HepG2 (cell line): Measurements from ENCODE around the gene STX1B. TPM values are rescaled to one million over a fixed set of nuclear protein-coding genes. Genes with fewer than 3 reads are reported as not detected.

Experiments used
- BRCA1 ChIP-seq: sonication (generic); formaldehyde crosslinking; IDR thresholded peaks from 2 replicates; pipeline ENCODE4 v1.4.0; 2020; ENCODE audit warnings: missing genetic modification reagents
- FOXP1 ChIP-seq, 2 experiments: fragments of 450-650 bp in 1 of 2; IDR thresholded peaks; 2 replicates each; pipeline ENCODE4 v1.6.1; 2017 to 2018; ENCODE audit warnings: antibody characterized with exemption in 1 of 2
- ISL2 ChIP-seq: sonication (generic); formaldehyde crosslinking; IDR thresholded peaks from 2 replicates; pipeline ENCODE4 v1.5.0; 2020; ENCODE audit warnings: missing genetic modification reagents
- MAFG ChIP-seq: sonication (generic); formaldehyde crosslinking; IDR thresholded peaks from 2 replicates; pipeline ENCODE4 v1.5.1; 2020; ENCODE audit warnings: mild to moderate bottlenecking, missing genetic modification reagents
- RAD21 ChIP-seq: fragments of 450-650 bp; formaldehyde crosslinking; IDR thresholded peaks from 2 replicates; pipeline ENCODE4 v1.5.0; 2020; ENCODE audit warnings: mild to moderate bottlenecking
- RFX5 ChIP-seq: IDR thresholded peaks from 2 replicates; pipeline ENCODE4 v1.6.1; 2011; ENCODE audit warnings: low read depth, low read length, improper control_type of control experiment
- SCMH1 ChIP-seq: sonication (generic); formaldehyde crosslinking; IDR thresholded peaks from 2 replicates; pipeline ENCODE4 v1.9.0; 2021; ENCODE audit warnings: missing genetic modification reagents, mild to moderate bottlenecking, borderline replicate concordance
- SMAD3 ChIP-seq: sonication (generic); formaldehyde crosslinking; IDR thresholded peaks from 2 replicates; pipeline ENCODE4 v1.4.0; 2020; ENCODE audit warnings: missing genetic modification reagents
- THYN1 ChIP-seq: sonication (generic); formaldehyde crosslinking; IDR thresholded peaks from 2 replicates; pipeline ENCODE4 v1.8.1; 2023; ENCODE audit warnings: low read depth, mild to moderate bottlenecking, moderate library complexity, missing genetic modification reagents, borderline replicate concordance
- ZBTB1 ChIP-seq: sonication (generic); formaldehyde crosslinking; IDR thresholded peaks from 2 replicates; pipeline ENCODE4 v1.4.0; 2020; ENCODE audit warnings: missing genetic modification reagents, borderline replicate concordance
- ZSCAN31 ChIP-seq: sonication (generic); formaldehyde crosslinking; IDR thresholded peaks from 2 replicates; pipeline ENCODE4 v1.5.0; 2020; ENCODE audit warnings: low read depth, mild to moderate bottlenecking, missing genetic modification reagents
- polyA plus RNA-seq, 8 experiments: library from polyadenylated mRNA; depleted of rRNA in 3 of 8; stranded (reverse) in 7 of 8; unstranded in 1 of 8; fragments of >200 nt; fragmentation: Illumina TruSeq in 4 of 8; extraction: Trizol in 4 of 8; gene quantifications; 2 replicates each; pipeline versions ENCODE4 v1.2.1 to v1.2.3, GENCODE V29; 2011 to 2016; ENCODE audit warnings: low read depth in 4 of 8, missing spikeins in 1 of 8, mixed read lengths in 1 of 8; ENCODE audit not compliant: insufficient read depth in 1 of 8
- total RNA-seq, 5 experiments: library from RNA; depleted of rRNA; stranded (reverse); fragments of >200 nt; fragmentation: Illumina TruSeq; extraction: Trizol; gene quantifications; 2 replicates each; pipeline ENCODE4 v1.2.3, GENCODE V29; 2016; ENCODE audit warnings: low read depth in 1 of 5
- TF ChIP-seq, protein P1 (sequence below): sonication (generic); formaldehyde crosslinking; IDR thresholded peaks from 2 replicates; pipeline ENCODE4 v1.9.0; 2022; ENCODE audit warnings: missing genetic modification reagents, mild to moderate bottlenecking, borderline replicate concordance

Gene STX1B
- total and polyA plus RNA-seq, 2 of the 13 experiments (the other 11 are each of a cell fraction or from before 2014, with no cell fraction given): 2.1 to 3.0 TPM

DNA sequence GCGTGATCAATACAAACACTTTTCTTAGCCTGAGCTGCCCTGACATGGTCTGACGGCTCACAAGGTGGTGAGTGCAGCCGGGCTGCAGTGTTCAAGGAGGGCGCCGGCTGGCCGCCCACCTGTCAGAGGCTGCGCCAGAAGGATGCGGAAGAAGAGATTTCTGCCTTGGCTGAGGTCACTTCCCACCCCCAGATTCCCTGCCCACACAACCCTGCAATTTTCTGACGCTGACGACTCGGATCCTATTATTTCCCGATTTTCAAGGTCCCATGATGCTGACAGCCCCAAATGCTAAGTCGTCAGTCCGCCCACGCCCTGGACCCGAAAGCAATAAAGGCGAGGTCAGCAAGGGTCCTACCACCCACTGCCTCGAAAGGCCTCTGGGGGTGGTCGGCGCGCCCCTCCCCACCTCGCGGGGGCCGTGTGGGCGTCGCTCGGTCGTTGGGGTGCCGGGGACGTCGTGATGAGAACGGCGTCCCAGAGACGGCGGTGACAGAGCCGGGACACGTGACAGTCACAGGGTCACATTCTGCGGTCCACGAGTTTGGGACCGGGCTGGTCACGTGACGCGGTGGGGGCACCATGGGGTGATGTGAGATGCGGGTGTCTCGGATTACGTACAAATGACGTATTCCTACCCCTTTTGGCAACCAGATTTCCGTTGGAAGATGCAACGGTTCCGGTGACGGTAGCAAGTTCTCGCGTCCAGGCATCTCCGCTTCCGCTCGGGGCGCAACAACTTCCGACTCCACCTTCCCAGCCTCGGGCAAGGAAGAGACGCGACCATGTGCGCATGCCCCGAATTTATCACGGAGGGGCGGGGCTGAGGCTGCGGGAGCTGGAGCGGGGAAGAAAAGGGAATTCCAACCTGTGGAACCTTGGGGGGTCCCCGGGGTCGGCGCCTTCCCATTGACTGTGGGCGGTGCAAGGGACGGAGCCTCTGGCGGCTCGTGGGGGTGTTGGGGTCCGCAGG, 22.6 kb upstream of the STX1B start, which contains the start of gene STX4 (continued):
- TF ChIP-seq MAFG: no peak
- peak; percentile 47; the same call in 1 of the 2 replicates for TF ChIP-seq RFX5
- no peak for TF ChIP-seq RAD21 (CRISPR knock-in tag)
- TF ChIP-seq SMAD3 (CRISPR knock-in tag): 0 out of 2 replicates have a peak, but pooled peaks have one; percentile 76
- no peak for TF ChIP-seq FOXP1 (IDR thresholded peaks at IDR 0.05)
- TF ChIP-seq FOXP1 (CRISPR knock-in tag; IDR thresholded peaks at IDR 0.05): peak; percentile 28; the same call in 1 of the 2 replicates
- no peak for TF ChIP-seq SCMH1 (CRISPR knock-in tag)
- TF ChIP-seq BRCA1 (CRISPR knock-in tag): no peak; the same call in 1 of the 2 replicates
- TF ChIP-seq, protein P1, sequence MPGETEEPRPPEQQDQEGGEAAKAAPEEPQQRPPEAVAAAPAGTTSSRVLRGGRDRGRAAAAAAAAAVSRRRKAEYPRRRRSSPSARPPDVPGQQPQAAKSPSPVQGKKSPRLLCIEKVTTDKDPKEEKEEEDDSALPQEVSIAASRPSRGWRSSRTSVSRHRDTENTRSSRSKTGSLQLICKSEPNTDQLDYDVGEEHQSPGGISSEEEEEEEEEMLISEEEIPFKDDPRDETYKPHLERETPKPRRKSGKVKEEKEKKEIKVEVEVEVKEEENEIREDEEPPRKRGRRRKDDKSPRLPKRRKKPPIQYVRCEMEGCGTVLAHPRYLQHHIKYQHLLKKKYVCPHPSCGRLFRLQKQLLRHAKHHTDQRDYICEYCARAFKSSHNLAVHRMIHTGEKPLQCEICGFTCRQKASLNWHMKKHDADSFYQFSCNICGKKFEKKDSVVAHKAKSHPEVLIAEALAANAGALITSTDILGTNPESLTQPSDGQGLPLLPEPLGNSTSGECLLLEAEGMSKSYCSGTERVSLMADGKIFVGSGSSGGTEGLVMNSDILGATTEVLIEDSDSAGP (CRISPR knock-in tag): peak; percentile 90; the same call in 1 of the 2 replicates
- TF ChIP-seq THYN1: 0 out of 2 replicates have a peak, but pooled peaks have one; percentile 42
- TF ChIP-seq ZSCAN31 (CRISPR knock-in tag): peak; percentile 60; the same call in 1 of the 2 replicates
- peak; percentile 64 for TF ChIP-seq ISL2 (CRISPR knock-in tag)
- TF ChIP-seq ZBTB1 (CRISPR knock-in tag): peak; percentile 13; the same call in 1 of the 2 replicates
